Kidney glomerular epithelial cell (primary cell): Measurements from ENCODE around the gene TFAP2A.

Experiments
- DNase-seq: peaks from one replicate; lab custom pipeline; 2025; lab: John Stamatoyannopoulos, UW

The TFAP2A gene

DNA sequence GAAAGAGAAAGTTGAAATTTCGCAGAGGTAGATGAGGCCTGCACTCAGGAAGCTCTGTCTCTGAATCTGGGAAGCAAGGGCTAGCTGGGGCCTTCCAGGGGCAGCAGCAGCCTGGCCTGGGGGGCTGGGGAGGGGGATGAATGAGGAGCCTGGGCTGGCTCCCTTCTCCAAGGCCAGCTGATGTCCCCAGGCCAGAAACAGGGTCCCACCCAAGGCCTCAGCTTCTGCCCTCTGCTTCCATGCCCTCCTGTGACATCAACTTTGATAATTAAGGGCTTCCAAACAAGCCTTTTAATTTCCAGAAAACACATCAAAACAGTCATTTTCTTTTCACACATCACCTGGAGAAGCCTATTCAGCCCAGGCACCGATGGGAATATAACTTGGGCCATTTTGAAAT is 15.4 kb downstream of the TFAP2A start:
- DNase-seq: no peak

DNA sequence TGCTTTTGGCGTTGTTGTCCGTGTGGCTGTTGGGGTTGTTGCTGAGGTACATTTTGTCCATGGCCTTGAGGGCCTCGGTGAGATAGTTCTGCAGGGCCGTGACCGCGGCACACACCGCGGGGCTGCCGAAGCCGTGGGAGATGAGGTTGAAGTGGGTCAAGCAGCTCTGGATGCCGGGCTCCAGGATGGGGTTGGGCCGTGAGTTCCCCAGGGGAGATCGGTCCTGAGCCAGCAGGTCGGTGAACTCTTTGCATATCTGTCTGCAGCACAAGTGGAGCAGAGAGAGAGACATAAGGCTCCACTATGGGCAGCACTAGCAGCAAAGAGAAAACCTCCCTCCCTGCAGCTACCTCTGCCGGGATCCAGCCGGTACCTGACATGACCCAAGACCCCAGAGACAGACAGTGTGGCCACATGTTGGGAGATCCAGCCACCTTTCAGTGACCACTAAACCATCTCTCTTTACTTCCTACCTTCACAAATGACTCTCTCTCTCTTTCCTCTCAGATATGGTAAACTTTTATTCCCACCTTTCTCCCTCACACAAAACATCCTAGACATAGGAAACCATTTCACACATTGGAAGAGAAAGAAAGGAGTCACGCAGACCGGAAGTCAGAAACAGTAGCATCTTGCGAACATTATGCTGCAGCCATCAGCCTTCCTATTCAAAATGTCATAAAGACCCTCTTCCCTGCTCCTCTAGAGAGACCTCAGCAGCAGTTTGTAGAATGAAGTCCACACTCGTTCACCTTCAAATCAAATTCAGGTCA is 16.2 kb downstream of the TFAP2A start:
- DNase-seq: no peak

DNA sequence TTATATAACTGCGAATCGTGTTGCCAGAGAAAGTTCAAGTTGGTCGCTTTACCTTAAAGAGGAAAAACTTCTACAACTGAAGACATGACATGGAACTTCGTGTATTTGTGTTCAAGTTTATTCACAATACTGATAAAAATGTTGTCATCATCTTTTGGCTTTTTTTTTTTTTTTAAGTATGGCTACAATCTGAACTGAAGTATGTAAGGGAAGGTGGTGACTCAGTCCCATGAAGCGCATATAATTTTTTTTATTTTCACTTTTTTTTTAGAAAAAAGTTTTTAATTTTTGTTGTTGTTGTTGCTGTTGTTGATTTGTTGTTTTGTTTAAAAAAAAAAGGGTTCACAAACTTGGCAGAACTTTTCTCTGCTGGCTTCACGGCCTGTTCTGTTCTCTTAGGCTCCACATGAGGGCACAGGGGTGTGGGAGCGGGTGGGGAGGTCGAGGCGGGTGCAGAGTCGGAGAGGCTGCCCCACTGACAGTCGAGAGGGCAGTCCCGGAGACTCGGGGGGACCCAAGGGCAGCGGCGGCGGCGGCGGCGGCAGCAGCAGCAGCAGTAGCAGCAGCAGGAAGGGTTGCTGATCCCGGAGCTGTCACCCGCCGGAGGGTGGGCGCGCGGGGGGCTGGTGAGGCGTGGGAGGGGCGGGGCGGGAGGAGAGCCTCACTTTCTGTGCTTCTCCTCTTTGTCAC is 17.0 kb downstream of the TFAP2A start:
- DNase-seq: no peak

GRCh38 chr6:10396785-10397184 is 18.1 kb downstream of the TFAP2A start:
- no peak for DNase-seq

DNA sequence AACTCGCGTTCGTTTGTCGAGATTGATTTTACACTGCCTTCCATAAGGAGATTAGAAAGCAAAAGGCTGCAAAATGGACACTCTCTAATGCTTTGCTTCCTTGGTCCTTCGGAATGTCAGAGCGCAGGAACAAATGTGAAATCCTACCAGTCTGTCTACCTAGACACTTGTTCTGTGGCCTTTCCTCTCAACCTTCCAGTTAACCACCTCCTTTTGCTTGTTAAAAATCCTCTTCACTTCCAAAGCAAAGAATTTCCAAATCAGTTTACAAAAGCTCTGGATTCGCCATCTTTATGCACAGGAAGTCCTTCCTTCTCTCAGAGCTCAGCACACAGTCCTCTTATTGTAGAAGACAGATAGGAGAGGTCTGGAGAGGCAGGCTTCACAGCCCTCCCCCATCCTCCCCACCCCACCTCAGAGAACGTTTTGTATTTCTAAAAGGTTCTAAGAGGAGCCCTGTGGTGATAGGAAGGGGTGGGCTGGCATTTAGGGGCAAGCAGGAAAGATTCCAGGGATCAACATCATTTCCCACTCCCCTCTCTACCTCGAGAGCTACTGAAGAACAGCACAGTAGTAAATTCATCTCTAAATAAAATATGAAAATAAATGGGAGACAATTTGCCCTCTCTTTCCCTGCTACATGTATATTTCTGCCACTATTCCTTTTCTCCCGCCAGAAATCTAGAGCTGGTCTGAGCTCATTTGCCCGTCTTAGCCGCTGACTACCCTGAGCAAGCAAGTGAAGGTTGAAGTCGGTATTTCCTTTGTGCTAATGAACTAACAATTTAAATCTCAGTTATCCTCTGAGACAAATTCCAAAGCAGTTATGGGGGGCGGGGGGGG is 18.9 kb downstream of the TFAP2A start:
- DNase-seq: no peak

GRCh38 chr6:10395171-10395703 is 19.6 kb downstream of the TFAP2A start:
- DNase-seq: no peak

DNA sequence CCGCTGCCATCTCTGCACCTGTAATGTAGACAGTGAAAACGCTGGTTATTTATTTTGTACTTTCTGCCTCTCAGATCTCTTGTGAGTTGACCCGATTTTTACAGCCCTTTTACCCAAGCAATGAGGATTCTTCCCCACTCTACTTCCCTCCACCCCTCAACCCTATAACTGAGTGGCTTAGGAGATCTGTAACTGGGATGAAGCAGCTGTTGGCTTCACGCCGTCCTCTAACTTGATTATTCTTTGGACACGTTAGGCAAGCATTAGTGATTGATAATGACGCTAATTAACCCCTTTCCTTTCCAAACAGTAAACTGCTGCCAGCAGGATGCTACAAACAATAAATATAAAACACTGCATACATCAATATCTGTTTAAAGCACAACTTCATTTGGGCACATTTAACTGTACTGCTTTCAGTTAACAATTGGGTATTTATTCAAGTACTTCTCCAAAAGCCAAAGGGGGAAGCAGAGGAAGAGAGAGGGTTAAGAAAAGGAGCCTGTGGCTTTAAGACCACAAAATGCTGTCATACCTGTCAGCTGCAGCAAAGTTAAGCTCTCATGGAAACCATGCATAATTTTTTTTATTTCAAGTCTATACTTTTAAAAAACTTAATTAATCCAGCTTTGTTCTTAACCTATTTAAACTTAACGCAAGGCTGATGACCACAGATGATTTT is 21.2 kb downstream of the TFAP2A start:
- no peak for DNase-seq

DNA sequence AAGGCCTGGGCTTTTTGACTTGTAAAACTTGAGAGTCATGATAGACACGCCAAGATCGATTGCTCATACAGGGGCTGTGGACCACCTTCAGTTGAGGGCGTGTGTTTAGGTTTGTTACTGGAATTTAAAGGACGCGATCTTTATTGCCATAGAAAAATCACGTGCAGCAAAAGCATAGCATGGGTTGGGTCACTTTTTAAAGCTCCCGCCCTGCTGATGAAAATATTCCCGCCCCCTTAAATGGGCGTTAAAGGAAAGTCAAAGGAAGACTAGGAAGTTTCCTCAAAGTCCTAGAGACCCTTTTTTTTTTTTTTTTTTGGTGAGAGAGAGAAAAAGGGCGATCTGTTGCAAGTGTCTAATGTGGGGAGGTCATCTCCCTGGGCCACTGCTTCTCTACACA is 23.1 kb downstream of the TFAP2A start:
- DNase-seq: no peak

DNA sequence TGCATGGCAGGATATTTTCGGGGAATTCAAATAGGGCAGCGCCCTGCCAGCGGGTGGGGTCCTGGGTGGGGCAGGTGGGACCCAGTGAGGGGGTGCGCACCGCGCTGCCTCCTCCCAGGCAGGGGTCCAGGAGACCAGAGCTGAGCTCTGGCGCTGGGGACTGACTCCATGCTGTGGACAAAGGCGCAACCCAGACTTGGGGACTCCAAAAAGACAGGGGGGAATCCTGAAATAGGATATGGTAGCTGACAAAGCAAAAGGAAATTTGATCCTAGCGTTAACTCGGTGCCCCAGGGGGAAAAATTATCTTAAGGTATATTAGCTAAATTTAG is 23.6 kb downstream of the TFAP2A start:
- no peak for DNase-seq

DNA sequence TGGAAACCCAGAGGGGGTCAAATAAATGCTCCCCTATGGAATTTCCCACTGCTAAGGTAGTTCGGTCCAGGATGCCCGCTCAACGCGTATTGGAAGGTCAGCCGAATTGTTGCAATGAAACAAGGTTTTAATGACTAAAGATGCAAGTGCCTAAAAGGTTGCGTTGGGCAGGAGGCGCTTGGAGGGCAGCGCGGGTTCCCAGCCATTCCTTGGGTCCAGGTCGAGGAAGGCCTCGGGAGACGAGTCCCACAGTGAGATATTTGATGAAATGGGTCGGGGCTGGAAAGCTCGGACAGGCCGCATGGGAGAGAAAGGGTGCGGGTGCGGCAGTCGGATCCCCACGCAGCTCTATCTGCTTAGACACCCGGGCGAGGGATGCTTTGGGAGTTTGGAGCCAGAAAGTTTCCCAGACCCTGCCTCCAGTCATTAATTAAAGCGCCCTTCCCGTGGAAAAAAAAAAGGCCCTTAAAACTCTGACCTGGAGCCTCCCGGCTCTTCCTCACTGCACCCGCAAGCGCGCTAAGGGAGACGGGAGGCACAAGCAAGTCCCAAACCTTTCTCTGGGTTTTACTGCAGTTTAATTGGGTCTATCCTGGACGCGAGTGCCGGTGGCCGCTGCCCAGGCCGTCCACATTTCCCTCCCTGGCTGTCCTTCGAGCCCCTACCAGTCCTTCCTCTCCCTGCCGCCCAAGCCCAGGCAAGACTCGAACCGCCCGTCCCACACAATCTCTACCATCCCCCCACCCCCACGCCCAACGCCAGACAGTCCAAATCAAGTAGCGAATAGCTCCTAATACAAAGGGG is 24.2 kb downstream of the TFAP2A start:
- no peak for DNase-seq

DNA sequence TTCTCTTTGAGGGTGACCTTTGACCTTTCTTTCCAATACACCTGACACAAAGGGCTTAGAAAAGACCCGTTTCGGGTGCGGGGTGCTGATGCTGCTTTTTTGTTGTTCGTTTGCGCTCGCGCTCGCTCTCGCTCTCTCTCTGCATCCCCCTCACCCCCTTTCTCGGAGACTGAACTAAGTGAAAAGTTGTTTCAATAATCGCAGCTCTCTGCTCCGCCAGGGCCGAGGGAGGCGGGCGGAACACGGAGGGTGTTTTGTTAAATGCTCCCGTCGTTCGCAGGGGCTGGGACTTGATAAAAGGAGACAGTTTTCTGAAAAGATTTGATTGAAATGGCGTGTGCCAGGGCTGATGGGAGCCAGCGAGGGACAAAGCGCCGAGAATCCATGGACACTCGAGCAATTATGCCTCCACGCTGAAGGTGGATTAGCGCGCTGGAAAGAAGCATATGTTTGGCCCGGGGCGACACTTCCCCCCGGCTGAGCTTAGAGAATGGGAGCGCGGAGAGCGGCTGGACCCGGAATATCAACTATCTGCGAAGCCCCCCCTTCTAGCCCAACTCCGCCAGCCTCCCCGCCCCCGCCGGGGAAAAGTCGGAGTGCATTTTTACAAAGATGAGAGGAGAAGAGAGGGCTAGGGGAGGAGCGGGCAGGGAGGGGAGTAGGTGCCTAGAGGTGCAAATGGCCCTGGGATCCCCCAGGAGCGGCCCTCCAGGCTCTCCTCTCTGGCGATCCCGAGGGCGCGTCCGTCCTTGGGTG is 25.0 kb downstream of the TFAP2A start:
- DNase-seq: no peak

DNA sequence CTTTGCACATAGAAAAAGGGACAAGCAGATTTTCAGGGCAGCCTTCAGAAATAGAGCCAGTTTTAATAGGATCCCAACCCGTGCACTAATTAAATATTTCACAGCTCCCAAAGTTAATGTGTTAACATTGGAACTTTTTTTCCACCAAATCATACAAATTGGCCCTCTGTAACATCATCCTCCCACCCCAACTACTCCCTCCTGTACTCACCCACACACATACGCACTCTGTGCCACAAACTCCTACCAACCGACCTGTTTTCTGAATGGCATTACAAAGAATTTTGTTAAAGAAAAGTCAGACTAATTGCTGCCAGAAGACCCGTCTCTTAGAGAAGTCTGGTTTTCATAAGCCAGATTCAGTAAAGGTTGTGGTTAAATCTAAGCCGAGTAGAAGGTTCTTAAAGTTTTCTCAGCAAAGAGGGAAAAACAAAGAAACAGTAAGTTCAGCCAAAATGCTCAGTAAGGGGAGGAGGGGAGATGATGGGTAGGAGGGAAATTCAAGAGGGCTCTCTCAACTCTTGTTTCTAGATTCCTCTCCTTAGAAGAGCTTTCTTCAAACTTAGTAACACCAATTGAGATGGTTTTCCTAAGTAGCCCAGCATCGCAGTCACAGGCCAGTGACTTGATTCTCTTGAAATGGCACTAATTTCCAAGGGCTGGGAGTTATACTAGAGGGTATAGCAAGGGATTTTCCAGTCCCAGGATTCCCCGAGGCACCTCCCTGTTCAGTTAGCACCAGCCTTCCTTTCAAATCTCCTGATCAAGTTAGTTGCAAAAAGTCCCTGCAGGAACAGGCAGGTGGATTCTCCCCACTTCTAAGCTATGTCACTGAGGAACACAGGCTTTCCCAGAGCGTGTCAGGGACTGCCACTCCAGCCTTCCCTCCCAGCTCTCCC is 27.9 kb downstream of the TFAP2A start:
- DNase-seq: no peak

DNA sequence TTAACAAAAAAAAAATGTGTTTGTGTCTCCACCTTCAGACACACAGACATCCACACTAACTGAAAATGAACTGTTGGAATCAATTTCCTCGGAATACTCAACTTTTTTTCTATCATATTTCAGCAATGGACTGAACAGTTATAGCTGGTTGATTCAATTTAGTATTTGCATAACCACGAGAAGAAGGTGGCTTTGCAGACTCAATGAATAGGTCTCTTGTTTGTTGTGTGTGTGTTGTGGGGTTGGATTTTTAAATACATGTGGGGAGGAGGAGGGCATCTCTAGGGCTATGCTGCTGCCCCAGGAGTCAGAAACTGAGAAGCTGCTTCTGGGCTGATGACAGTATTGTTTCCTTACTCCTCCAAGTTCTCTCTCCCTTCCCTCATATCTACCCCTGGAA is 28.7 kb downstream of the TFAP2A start:
- DNase-seq: no peak

GRCh38 chr6:10385524-10386132 is 29.2 kb downstream of the TFAP2A start:
- DNase-seq: no peak

DNA sequence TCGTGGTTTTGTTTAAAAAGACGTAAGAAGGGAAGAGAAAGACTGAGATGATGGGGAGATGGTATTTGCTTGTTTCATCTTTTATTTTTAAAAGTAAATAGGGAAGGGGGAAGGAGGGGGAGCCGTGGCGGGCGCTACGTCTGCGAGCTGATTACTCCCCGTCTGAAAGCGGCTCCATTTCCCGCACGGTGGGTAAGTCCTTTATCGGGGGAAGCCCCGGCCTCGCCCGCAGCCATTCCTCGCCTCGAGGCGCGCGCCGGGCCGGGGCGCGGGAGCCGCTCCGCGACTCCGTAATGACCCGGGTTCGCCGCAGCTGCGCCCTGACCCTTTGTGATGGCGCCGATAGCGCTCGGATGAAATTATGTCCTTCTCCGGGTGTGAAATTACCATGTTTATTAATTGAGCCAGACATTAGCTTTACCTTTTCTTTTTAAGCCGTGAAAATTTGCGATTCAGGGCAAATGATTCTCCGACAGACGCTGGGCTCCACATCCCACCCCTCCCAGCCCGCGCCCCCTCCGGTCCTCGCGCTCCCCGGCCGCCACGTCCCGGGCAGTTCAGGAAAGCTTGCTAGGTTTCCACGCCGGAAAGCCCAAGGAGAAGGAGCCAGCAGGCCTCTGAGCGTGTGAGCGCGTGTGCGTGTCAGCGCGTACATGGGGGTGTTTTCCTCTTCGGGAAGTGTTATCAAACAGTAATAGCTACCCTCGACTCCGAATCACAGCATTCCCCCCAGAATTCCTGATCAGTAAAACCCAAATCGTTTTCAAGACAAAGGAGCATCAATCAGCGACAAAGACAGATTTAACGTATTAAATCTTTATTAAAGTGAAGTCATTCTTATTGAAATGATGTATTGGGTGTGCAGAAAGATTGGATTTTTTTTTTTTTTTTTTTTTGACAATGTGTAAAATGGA is 30.0 kb downstream of the TFAP2A start:
- DNase-seq: no peak

DNA sequence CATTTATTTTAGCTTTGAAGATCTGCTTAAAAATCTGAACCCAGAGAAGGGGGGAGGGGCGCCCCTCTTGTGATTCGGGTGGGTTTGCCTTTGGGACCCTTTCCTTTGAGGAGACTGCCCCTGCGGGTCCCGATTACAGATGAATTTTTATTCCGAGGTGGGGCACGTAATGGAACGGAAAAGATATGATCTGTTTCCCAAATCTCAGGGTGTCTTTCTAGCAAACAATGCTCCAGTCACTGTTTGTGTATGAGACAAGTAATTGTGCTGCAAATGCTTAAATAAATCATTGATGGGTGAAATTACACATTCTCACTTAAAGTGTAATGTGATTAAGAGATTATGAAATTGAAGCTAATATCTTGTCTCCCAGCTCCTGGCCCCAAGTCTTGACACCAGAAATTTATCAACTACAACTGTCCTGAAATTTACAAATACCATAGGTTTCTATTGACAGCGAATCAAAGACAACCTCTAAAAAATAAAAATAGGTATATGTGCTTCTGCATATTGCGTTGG is 30.7 kb downstream of the TFAP2A start:
- no peak for DNase-seq

- DNase-seq: no peak
These were observed 31.4 kb downstream of the TFAP2A start for GRCh38 chr6:10383331-10384090.
